MM.1S (cell line): ENCODE data around the gene SFMBT1.

ENCODE experiments used
- DNase-seq: peaks from one replicate; pipeline ENCODE4 v3.0.0-alpha.2; 2015
- H2AFZ ChIP-seq: fragments of 300-600 bp; sonication (generic); 2 replicates; pipeline ENCODE4 v1.6.0; 2016; ENCODE audit warnings: antibody characterized with exemption, low read length
- H3F3A ChIP-seq: fragments of 300-600 bp; sonication (generic); 2 replicates; pipeline ENCODE4 v1.6.1; 2016; ENCODE audit warnings: mild to moderate bottlenecking, antibody characterized with exemption, low read length, moderate library complexity, mixed read lengths; ENCODE audit not compliant: insufficient read depth
- H3K27ac ChIP-seq: fragments of 300-600 bp; sonication (generic); 2 replicates; pipeline ENCODE4 v1.5.1; 2016; ENCODE audit warnings: mild to moderate bottlenecking, low read length
- H3K27me3 ChIP-seq: fragments of 300-600 bp; sonication (generic); replicated peaks from 2 replicates; pipeline ENCODE4 v1.6.0; 2016; ENCODE audit warnings: low read length; ENCODE audit not compliant: insufficient read depth
- H3K36me3 ChIP-seq: fragments of 300-600 bp; sonication (generic); replicated peaks from 2 replicates; pipeline ENCODE4 v1.6.1; 2016; ENCODE audit warnings: mild to moderate bottlenecking, low read length, mixed read lengths; ENCODE audit not compliant: insufficient read depth
- H3K4me1 ChIP-seq: fragments of 300-600 bp; sonication (generic); 2 replicates; pipeline ENCODE4 v1.6.1; 2016; ENCODE audit warnings: low read length, mixed read lengths
- H3K4me2 ChIP-seq: fragments of 300-600 bp; sonication (generic); 2 replicates; pipeline ENCODE4 v1.6.0; 2016; ENCODE audit warnings: low read depth, low read length
- H3K4me3 ChIP-seq: fragments of 300-600 bp; sonication (generic); 2 replicates; pipeline ENCODE4 v1.5.1; 2016; ENCODE audit warnings: low read length, mixed read lengths
- H3K79me2 ChIP-seq: fragments of 300-600 bp; sonication (generic); 2 replicates; pipeline ENCODE4 v1.6.1; 2016; ENCODE audit warnings: mixed run types, low read length, mixed read lengths
- H3K9ac ChIP-seq: fragments of 300-600 bp; sonication (generic); 2 replicates; pipeline ENCODE4 v1.6.1; 2016; ENCODE audit warnings: low read length, mixed read lengths
- H3K9me2 ChIP-seq: fragments of 300-600 bp; sonication (generic); replicated peaks from 2 replicates; pipeline ENCODE4 v1.6.1; 2016; ENCODE audit warnings: mild to moderate bottlenecking, low read length, mixed read lengths; ENCODE audit not compliant: insufficient read depth
- H3K9me3 ChIP-seq: fragments of 300-600 bp; sonication (generic); replicated peaks from 2 replicates; pipeline ENCODE4 v1.6.1; 2016; ENCODE audit warnings: mild to moderate bottlenecking, low read length, mixed read lengths; ENCODE audit not compliant: insufficient read depth
- H4K20me1 ChIP-seq: fragments of 300-600 bp; sonication (generic); 2 replicates; pipeline ENCODE4 v1.6.1; 2016; ENCODE audit warnings: mild to moderate bottlenecking, low read length, moderate library complexity, mixed read lengths; ENCODE audit not compliant: insufficient read depth
- CTCF ChIP-seq: fragments of 300-600 bp; sonication (generic); IDR thresholded peaks from 2 replicates; pipeline ENCODE4 v1.5.1; 2016; ENCODE audit warnings: antibody characterized with exemption, low read length, mixed read lengths
- EZH2 ChIP-seq: fragments of 300-600 bp; sonication (generic); optimal IDR thresholded peaks from 2 replicates; pipeline ENCODE3; 2017; ENCODE audit warnings: low read depth, mild to moderate bottlenecking, antibody characterized with exemption, low read length, mixed read lengths
- EZH2phosphoT487 ChIP-seq: fragments of 300-600 bp; sonication (generic); IDR thresholded peaks from 2 replicates; pipeline ENCODE4 v1.6.1; 2018; ENCODE audit warnings: antibody characterized with exemption, low read length

The SFMBT1 gene

GRCh38 chr3:53074366-53074696 lies 28.5 kb upstream of the SFMBT1 start:
- no peaks in the 10 kb centered on the region for H3F3A ChIP-seq
- H3K4me2 ChIP-seq, result no peak overlapping the region
- no peaks in the 10 kb centered on the region for H3K79me2 ChIP-seq
- H2AFZ ChIP-seq, result no peak overlapping the region
- no peaks in the 10 kb centered on the region for H3K36me3 ChIP-seq
- DNase-seq, result no peak
- no peak overlapping the region for H3K4me3 ChIP-seq
- H4K20me1 ChIP-seq, result no peaks in the 10 kb centered on the region
- H3K4me1 ChIP-seq, result peaks cover 5% of the 10 kb centered on the region; the same call in 1 of the 2 replicates
- TF ChIP-seq CTCF (no peak), EZH2phosphoT487 (no peak), EZH2 (no peak)
- H3K9ac ChIP-seq, result no peak overlapping the region
- H3K9me3 ChIP-seq, result no peaks in the 10 kb centered on the region
- H3K27me3 ChIP-seq, result no peaks in the 10 kb centered on the region
- H3K27ac ChIP-seq, result no peak overlapping the region
- H3K9me2 ChIP-seq, result no peaks in the 10 kb centered on the region

- peak overlapping the region; percentile 98 for H2AFZ ChIP-seq
- H3K4me2 ChIP-seq, result peak overlapping the region; percentile 99
- peak overlapping the region; percentile 81 for H3K4me3 ChIP-seq
- no peaks in the 10 kb centered on the region for H3K9me3 ChIP-seq
- DNase-seq, result no peak
- TF ChIP-seq CTCF (no peak), EZH2 (no peak)
- no peaks in the 10 kb centered on the region for H3K79me2 ChIP-seq
- peak overlapping the region; percentile 64; the same call in 1 of the 2 replicates for H3K9ac ChIP-seq
- H3F3A ChIP-seq, result no peaks in the 10 kb centered on the region
- H3K4me1 ChIP-seq, result peaks cover 5% of the 10 kb centered on the region; the same call in 1 of the 2 replicates
- no peaks in the 10 kb centered on the region for H3K9me2 ChIP-seq
- no peaks in the 10 kb centered on the region for H4K20me1 ChIP-seq
- H3K27me3 ChIP-seq, result no peaks in the 10 kb centered on the region
- no peaks in the 10 kb centered on the region for H3K36me3 ChIP-seq
- H3K27ac ChIP-seq, result no peak overlapping the region
Observed at GRCh38 chr3:53073553-53074365, 27.9 kb upstream of the SFMBT1 start.

- Histone ChIP-seq H3K9ac (peak overlapping the region; percentile 64), H3K27ac (peak overlapping the region; percentile 18; the same call in 1 of the 2 replicates), H2AFZ (peak overlapping the region; percentile 98), H3K9me2 (no peaks in the 10 kb centered on the region), H3K4me3 (peak overlapping the region; percentile 81), H4K20me1 (no peaks in the 10 kb centered on the region), H3K9me3 (no peaks in the 10 kb centered on the region), H3K4me2 (peak overlapping the region; percentile 99), H3K4me1 (peaks cover 5% of the 10 kb centered on the region; the same call in 1 of the 2 replicates), H3K79me2 (no peaks in the 10 kb centered on the region), H3K27me3 (no peaks in the 10 kb centered on the region), H3F3A (no peaks in the 10 kb centered on the region), H3K36me3 (no peaks in the 10 kb centered on the region)
- TF ChIP-seq CTCF, result peak; percentile 94
- TF ChIP-seq EZH2phosphoT487, result no peak
- no peak for TF ChIP-seq EZH2
- DNase-seq, result peak; percentile 80
Observed at GRCh38 chr3:53072653-53073552, 27.0 kb upstream of the SFMBT1 start.
